Type B pancreatic cell (in vitro differentiated cells): ENCODE data around the gene WBP2NL. TPM values are rescaled to one million over a fixed set of nuclear protein-coding genes. Genes with fewer than 3 reads are reported as not detected.

Experiments
- DNase-seq: peaks from one replicate; pipeline ENCODE4 v3.0.0; 2021; ENCODE audit warnings: mixed read lengths; ENCODE audit not compliant: unreplicated experiment; ENCODE audit errors: extremely low spot score
- H3K27ac Mint-ChIP-seq: 2 replicates; pipeline ENCODE4 v1.8.0; 2021; ENCODE audit warnings: mild to moderate bottlenecking, mixed read lengths
- H3K27me3 Mint-ChIP-seq: 2 replicates; pipeline ENCODE4 v1.8.0; 2021; ENCODE audit warnings: mixed read lengths
- H3K36me3 Mint-ChIP-seq: 2 replicates; pipeline ENCODE4 v1.8.0; 2021; ENCODE audit warnings: mixed read lengths
- H3K4me1 Mint-ChIP-seq: one replicate; pipeline ENCODE4 v1.8.0; 2021; ENCODE audit warnings: mixed read lengths; ENCODE audit not compliant: unreplicated experiment
- H3K4me3 Mint-ChIP-seq: 2 replicates; pipeline ENCODE4 v1.8.0; 2021; ENCODE audit warnings: mild to moderate bottlenecking, mixed read lengths
- H3K9me3 Mint-ChIP-seq: 2 replicates; pipeline ENCODE4 v1.8.0; 2021; ENCODE audit warnings: mixed read lengths
- total RNA-seq: library from RNA; stranded (reverse); gene quantifications from 2 replicates; pipeline ENCODE4 v1.2.1, GENCODE V29; 2021; ENCODE audit warnings: low replicate concordance
- TF ChIP-seq, protein P1 (sequence below): fragments of 200-600 bp; sonication (generic); conservative IDR thresholded peaks from 2 replicates; pipeline ENCODE4 v1.5.0; 2021; ENCODE audit warnings: antibody characterized with exemption, mild to moderate bottlenecking

The WBP2NL gene
- total RNA-seq, 1 donor from 2014 or later, result not detected

DNA sequence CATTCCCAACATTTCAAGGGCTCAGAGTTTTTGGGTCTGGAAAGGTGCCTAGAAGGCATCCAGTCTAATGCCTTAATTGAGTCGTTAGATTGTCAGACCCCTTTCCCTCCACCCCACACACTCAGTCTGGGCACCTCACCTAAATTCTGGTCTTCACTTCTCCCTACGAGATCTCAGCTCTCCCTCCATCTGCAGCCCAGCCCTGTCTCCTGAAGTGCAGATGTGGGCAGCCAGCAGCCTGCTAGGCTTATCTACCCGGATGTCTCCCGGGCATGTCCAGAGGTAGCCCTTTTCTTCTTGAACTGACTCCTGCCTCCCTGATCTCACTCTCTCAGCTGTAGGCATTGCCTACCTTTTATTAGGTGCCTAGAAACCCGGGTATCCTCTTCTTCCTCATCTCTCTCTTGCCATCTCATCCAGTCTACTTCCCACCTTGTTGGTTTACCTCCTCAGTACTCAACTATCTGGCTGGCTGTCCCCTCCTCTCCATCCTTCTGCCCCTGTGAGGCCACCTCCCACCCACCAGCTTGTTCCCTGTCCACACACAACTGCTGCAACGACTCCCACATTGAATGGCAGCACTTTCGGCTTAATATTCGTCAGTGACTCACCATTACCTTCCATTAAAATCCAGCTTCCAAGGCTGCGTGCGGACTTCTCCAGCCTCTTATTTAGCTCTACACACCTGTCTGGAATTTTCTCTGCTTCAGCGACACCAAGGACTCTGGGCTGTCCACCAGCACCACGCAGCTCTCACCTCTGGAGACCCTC lies 23.1 kb upstream of the WBP2NL start:
- peak overlapping the region; percentile 83 for H3K4me3 Mint-ChIP-seq
- no peaks in the 10 kb centered on the region for H3K9me3 Mint-ChIP-seq
- H3K4me1 Mint-ChIP-seq, result peaks cover 4% of the 10 kb centered on the region
- H3K27me3 Mint-ChIP-seq, result peaks cover 49% of the 10 kb centered on the region
- no peak overlapping the region for H3K27ac Mint-ChIP-seq
- no peak for DNase-seq
- no peaks in the 10 kb centered on the region for H3K36me3 Mint-ChIP-seq
- TF ChIP-seq, protein P1, sequence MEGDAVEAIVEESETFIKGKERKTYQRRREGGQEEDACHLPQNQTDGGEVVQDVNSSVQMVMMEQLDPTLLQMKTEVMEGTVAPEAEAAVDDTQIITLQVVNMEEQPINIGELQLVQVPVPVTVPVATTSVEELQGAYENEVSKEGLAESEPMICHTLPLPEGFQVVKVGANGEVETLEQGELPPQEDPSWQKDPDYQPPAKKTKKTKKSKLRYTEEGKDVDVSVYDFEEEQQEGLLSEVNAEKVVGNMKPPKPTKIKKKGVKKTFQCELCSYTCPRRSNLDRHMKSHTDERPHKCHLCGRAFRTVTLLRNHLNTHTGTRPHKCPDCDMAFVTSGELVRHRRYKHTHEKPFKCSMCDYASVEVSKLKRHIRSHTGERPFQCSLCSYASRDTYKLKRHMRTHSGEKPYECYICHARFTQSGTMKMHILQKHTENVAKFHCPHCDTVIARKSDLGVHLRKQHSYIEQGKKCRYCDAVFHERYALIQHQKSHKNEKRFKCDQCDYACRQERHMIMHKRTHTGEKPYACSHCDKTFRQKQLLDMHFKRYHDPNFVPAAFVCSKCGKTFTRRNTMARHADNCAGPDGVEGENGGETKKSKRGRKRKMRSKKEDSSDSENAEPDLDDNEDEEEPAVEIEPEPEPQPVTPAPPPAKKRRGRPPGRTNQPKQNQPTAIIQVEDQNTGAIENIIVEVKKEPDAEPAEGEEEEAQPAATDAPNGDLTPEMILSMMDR, result no peak

DNA sequence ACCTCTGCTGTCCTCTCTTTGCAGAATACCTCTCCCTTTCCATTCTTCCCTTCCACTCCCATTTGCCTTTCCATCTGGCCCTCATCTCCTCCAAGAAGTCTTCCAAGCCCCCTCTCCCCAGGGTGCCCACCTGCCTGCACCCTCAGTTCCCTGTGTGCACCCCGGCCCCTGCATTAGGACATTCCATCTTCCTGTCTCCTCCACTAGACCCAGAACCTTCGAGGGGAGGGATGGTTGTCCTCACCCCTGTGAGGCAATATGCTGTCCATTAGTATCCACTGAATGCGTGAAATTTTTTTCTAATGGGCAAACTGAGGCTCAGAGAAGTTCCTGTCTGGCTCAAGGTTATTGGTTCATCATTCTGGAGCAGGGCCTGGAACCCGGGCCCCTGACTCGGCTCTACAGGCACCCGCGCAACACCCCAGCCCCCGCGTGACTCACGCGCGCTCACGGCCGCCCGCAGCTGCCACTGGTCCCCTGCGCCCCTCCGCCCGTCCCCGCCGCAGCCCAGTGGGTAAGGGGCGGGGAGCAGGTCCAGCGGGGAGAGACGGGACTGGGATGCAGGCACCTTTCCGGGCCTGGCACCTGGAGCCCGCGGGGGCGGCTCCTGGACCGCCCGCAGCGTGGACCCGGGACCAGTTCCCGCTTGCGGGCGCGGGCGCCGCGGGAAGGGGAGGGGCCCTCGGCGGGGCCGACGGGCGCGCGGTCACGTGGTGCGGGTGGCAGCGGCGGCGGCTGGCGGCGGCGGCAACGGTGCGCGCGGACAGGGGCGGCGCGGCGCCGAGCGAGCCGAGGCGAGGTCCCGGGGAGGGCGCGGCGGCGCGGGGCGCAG lies 22.3 kb upstream of the WBP2NL start:
- Mint-ChIP-seq H3K9me3 (no peaks in the 10 kb centered on the region), H3K4me3 (peak overlapping the region; percentile 83), H3K36me3 (no peaks in the 10 kb centered on the region), H3K27me3 (peaks cover 45% of the 10 kb centered on the region), H3K4me1 (peaks cover 4% of the 10 kb centered on the region), H3K27ac (no peak overlapping the region)
- TF ChIP-seq, protein P1, result no peak
- peak; percentile 77 for DNase-seq

DNA sequence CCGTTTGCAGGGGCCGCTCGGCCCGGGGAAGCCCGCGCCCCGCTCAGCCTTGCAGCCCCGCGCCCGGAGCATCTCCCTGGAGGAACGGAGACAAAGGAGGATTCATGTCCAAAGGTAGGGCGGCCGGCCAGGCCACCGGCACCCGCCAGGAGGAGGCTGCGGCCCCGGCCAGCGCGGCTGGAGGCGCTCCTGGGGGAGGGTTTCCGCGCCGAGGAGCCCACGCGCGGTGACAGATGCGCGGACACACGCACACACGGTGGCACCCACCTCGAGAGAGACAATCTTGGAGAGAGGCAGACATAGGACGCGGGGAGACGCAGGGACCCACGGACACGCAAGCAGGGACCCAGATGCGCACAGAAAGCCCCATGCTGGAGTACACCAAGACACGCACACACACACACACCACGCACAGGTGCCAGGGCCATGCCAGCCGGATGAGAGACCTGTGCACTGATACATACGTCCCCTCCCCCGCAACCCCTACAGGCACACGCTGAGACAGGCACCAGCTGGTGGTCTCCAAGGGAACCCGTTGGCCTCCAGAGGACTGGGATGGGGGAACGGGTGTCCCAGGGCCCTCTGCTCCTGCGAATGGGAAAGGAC lies 21.5 kb upstream of the WBP2NL start:
- Mint-ChIP-seq H3K27me3 (peaks cover 45% of the 10 kb centered on the region), H3K4me3 (peak overlapping the region; percentile 71), H3K36me3 (no peaks in the 10 kb centered on the region), H3K4me1 (peaks cover 4% of the 10 kb centered on the region), H3K9me3 (no peaks in the 10 kb centered on the region), H3K27ac (no peak overlapping the region)
- DNase-seq, result no peak
- TF ChIP-seq, protein P1, result no peak

DNA sequence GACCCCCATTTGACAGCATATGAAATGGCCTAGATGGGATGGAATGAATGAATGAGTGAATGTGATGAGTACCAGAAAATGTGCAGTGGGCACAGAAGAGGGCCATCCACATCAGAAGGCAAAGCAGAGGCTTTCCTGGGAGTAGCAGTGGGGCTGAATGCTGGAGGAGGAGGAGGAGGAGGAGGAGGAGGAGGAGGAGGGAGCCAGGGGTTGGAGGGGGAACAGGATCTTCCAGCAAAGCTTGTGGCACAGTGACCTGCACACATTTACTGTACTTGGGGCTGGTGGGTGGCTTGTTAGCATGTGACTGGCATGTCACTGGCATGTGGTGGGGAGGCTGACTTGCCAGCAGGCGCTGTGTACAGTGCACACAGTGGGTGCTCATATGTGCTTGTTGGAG lies 19.9 kb upstream of the WBP2NL start:
- H3K27ac Mint-ChIP-seq, result no peak overlapping the region
- H3K36me3 Mint-ChIP-seq, result no peaks in the 10 kb centered on the region
- TF ChIP-seq, protein P1, result no peak
- peaks cover 4% of the 10 kb centered on the region for H3K4me1 Mint-ChIP-seq
- H3K27me3 Mint-ChIP-seq, result peaks cover 37% of the 10 kb centered on the region
- H3K4me3 Mint-ChIP-seq, result no peak overlapping the region
- no peak for DNase-seq
- H3K9me3 Mint-ChIP-seq, result no peaks in the 10 kb centered on the region

DNA sequence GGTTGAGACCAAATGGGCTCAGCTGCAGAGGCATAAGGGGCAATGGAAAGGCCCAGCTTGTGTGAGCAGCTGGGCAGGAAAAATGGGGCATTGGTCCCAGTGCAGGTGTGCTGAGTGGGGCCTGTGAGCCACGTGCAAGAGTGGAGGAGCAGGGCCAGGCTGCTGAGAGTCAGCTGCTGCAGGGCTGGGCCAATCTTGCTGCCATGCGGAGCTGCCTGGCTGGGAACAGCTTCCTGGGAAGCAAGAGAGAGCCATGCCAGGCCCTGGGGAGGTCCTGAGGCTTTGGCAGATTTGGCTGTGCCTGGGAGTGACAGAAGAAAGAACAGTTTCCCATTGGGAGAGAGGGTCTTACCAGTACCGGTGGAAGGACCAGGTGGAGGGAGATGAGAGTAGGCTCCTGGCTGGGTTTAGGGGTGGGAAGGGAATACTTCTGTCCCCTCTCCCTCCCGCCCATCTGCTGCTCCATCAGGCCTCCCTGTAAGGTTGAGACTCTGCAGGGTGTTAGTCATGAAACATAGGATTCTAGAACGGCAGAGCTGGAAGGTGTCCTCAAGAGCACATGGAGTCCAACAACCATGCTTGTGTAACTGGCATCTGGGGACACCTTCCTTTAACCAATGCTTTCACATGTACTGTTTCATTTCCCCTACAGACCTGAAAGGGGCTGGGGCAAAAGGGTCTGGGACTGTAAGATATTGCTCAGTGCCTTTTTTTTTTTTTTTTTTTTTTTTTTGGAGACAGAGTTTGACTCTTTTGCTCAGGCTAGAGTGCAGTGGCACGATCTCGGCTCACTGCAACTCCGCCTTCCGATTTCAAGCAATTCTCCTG lies 19.0 kb upstream of the WBP2NL start:
- peaks cover 36% of the 10 kb centered on the region for H3K27me3 Mint-ChIP-seq
- H3K27ac Mint-ChIP-seq, result no peak overlapping the region
- peaks cover 4% of the 10 kb centered on the region for H3K4me1 Mint-ChIP-seq
- no peaks in the 10 kb centered on the region for H3K36me3 Mint-ChIP-seq
- TF ChIP-seq, protein P1, result no peak
- no peak overlapping the region for H3K4me3 Mint-ChIP-seq
- H3K9me3 Mint-ChIP-seq, result no peaks in the 10 kb centered on the region
- DNase-seq, result no peak
